ENCODE results near the gene MBOAT1. TPM values are rescaled to one million over a fixed set of nuclear protein-coding genes. Genes with fewer than 3 reads are reported as not detected.
"Not testable (repeated sequence)": the region's sequence is repeated elsewhere in the genome, so short reads cannot be mapped to it uniquely, and the experiment has no call there.

The MBOAT1 gene
- total and polyA plus RNA-seq, 3 experiments from 2014 or later, result 3.2 to 12.5 (median 11.6) TPM

- Mint-ChIP-seq H3K4me1 (no peaks in the 10 kb centered on the region), H3K27me3 (peaks cover 0 to 3% of the 10 kb centered on the region in 2 donors), H3K9me3 (no peaks in the 10 kb centered on the region), H3K4me3 (no peak overlapping the region), H3K36me3 (no peaks in the 10 kb centered on the region), H3K27ac (no peak overlapping the region)
- ChIA-PET POLR2A (no interaction called here), CTCF (no interaction called here)
- no peaks in the 10 kb centered on the region for H3K9me3 ChIP-seq (ENCODE audit: low read length)
- no peaks in the 10 kb centered on the region for H3K4me1 ChIP-seq (ENCODE audit: insufficient read depth, low read length)
- H3K27ac ChIP-seq (ENCODE audit: low read depth, low read length), result no peak overlapping the region
- DNase-seq, result no peak
- H3K27me3 ChIP-seq (ENCODE audit: insufficient read depth, low read length, poor library complexity, severe bottlenecking), result no peaks in the 10 kb centered on the region
- H3K36me3 ChIP-seq (ENCODE audit: insufficient read depth, low read length), result no peaks in the 10 kb centered on the region
- no peak overlapping the region for H3K4me3 ChIP-seq (ENCODE audit: low read length)
These were observed 39.3 kb upstream of the MBOAT1 start for GRCh38 chr6:20251525-20251924.

GRCh38 chr6:20246125-20246524 is 33.9 kb upstream of the MBOAT1 start:
- Mint-ChIP-seq H3K36me3 (no peaks in the 10 kb centered on the region), H3K27ac (no peak overlapping the region), H3K4me1 (no peaks in the 10 kb centered on the region), H3K27me3 (no peaks in the 10 kb centered on the region), H3K9me3 (no peaks in the 10 kb centered on the region), H3K4me3 (no peak overlapping the region)
- H3K27me3 ChIP-seq (ENCODE audit: insufficient read depth, low read length, poor library complexity, severe bottlenecking), result no peaks in the 10 kb centered on the region
- H3K9me3 ChIP-seq (ENCODE audit: low read length), result no peaks in the 10 kb centered on the region
- no peaks in the 10 kb centered on the region for H3K36me3 ChIP-seq (ENCODE audit: insufficient read depth, low read length)
- H3K4me1 ChIP-seq (ENCODE audit: insufficient read depth, low read length), result no peaks in the 10 kb centered on the region
- CTCF ChIA-PET, result no interaction called here
- DNase-seq, result no peak
- no peak overlapping the region for H3K27ac ChIP-seq (ENCODE audit: low read depth, low read length)
- POLR2A ChIA-PET, result no interaction called here
- no peak overlapping the region for H3K4me3 ChIP-seq (ENCODE audit: low read length)

GRCh38 chr6:20244807-20245681 is 32.8 kb upstream of the MBOAT1 start:
- H3K36me3 Mint-ChIP-seq; H3K4me1 ChIP-seq (ENCODE audit: insufficient read depth, low read length); CTCF ChIA-PET; POLR2A ChIA-PET; H3K4me1 Mint-ChIP-seq; H3K36me3 ChIP-seq (ENCODE audit: insufficient read depth, low read length); H3K9me3 ChIP-seq (ENCODE audit: low read length); H3K27ac ChIP-seq (ENCODE audit: low read depth, low read length); H3K4me3 Mint-ChIP-seq; H3K4me3 ChIP-seq (ENCODE audit: low read length); DNase-seq; H3K27ac Mint-ChIP-seq; H3K27me3 ChIP-seq (ENCODE audit: insufficient read depth, low read length, poor library complexity, severe bottlenecking); H3K27me3 Mint-ChIP-seq; H3K9me3 Mint-ChIP-seq: not testable (repeated sequence)

GRCh38 chr6:20243288-20243687 is 31.0 kb upstream of the MBOAT1 start:
- no peak for DNase-seq
- Mint-ChIP-seq H3K4me3 (no peak overlapping the region), H3K4me1 (peaks cover 0 to 4% (median 3%) of the 10 kb centered on the region in 3 donors), H3K27me3 (no peaks in the 10 kb centered on the region), H3K27ac (no peak overlapping the region), H3K9me3 (no peaks in the 10 kb centered on the region), H3K36me3 (no peaks in the 10 kb centered on the region)
- POLR2A ChIA-PET, result no interaction called here
- H3K27me3 ChIP-seq (ENCODE audit: insufficient read depth, low read length, poor library complexity, severe bottlenecking), result no peaks in the 10 kb centered on the region
- no peak overlapping the region for H3K27ac ChIP-seq (ENCODE audit: low read depth, low read length)
- H3K4me1 ChIP-seq (ENCODE audit: insufficient read depth, low read length), result no peaks in the 10 kb centered on the region
- no peak overlapping the region for H3K4me3 ChIP-seq (ENCODE audit: low read length)
- CTCF ChIA-PET, result no interaction called here
- H3K9me3 ChIP-seq (ENCODE audit: low read length), result no peaks in the 10 kb centered on the region
- no peaks in the 10 kb centered on the region for H3K36me3 ChIP-seq (ENCODE audit: insufficient read depth, low read length)

GRCh38 chr6:20242397-20242796 is 30.1 kb upstream of the MBOAT1 start:
- Histone ChIP-seq H3K27ac (ENCODE audit: low read depth, low read length) (no peak overlapping the region), H3K27me3 (ENCODE audit: insufficient read depth, low read length, poor library complexity, severe bottlenecking) (no peaks in the 10 kb centered on the region), H3K36me3 (ENCODE audit: insufficient read depth, low read length) (no peaks in the 10 kb centered on the region), H3K9me3 (ENCODE audit: low read length) (no peaks in the 10 kb centered on the region), H3K4me1 (ENCODE audit: insufficient read depth, low read length) (no peaks in the 10 kb centered on the region), H3K4me3 (ENCODE audit: low read length) (no peak overlapping the region)
- Mint-ChIP-seq H3K36me3 (no peaks in the 10 kb centered on the region), H3K4me1 (peaks cover 6 to 11% (median 9%) of the 10 kb centered on the region in 3 donors), H3K27ac (no peak overlapping the region), H3K9me3 (no peaks in the 10 kb centered on the region), H3K27me3 (no peaks in the 10 kb centered on the region), H3K4me3 (no peak overlapping the region)
- DNase-seq, result no peak
- ChIA-PET POLR2A (no interaction called here), CTCF (no interaction called here)

GRCh38 chr6:20241102-20241501 is 28.8 kb upstream of the MBOAT1 start:
- CTCF ChIA-PET, result interaction anchor here (0.9 kb wide), 1 partner anchor 287 kb away, joined by 3 read pairs; no protein-coding TSS in a partner anchor

GRCh38 chr6:20238688-20239587 is 26.7 kb upstream of the MBOAT1 start:
- H3K4me3 Mint-ChIP-seq, result peak overlapping the region in 1 of 7 donors; percentile 24
- peaks cover 8% of the 10 kb centered on the region for H3K4me1 ChIP-seq (ENCODE audit: insufficient read depth, low read length)
- peaks cover 19 to 31% (median 24%) of the 10 kb centered on the region in 3 donors for H3K4me1 Mint-ChIP-seq
- peak overlapping the region in 3 of 8 donors; percentile 8 to 94 (median 35) for H3K27ac Mint-ChIP-seq
- ChIA-PET POLR2A (no interaction called here), CTCF (no interaction called here)
- H3K36me3 ChIP-seq (ENCODE audit: insufficient read depth, low read length), result no peaks in the 10 kb centered on the region
- H3K9me3 ChIP-seq (ENCODE audit: low read length), result no peaks in the 10 kb centered on the region
- DNase-seq, result no peak
- no peaks in the 10 kb centered on the region for H3K36me3 Mint-ChIP-seq
- no peak overlapping the region for H3K27ac ChIP-seq (ENCODE audit: low read depth, low read length)
- H3K27me3 Mint-ChIP-seq, result no peaks in the 10 kb centered on the region
- H3K27me3 ChIP-seq (ENCODE audit: insufficient read depth, low read length, poor library complexity, severe bottlenecking), result no peaks in the 10 kb centered on the region
- H3K4me3 ChIP-seq (ENCODE audit: low read length), result no peak overlapping the region
- no peaks in the 10 kb centered on the region for H3K9me3 Mint-ChIP-seq

More at GRCh38 chr6:20241102-20241501, 28.8 kb upstream of the MBOAT1 start:
- no peaks in the 10 kb centered on the region for H3K36me3 ChIP-seq (ENCODE audit: insufficient read depth, low read length)
- peaks cover 8% of the 10 kb centered on the region for H3K4me1 ChIP-seq (ENCODE audit: insufficient read depth, low read length)
- Mint-ChIP-seq H3K9me3 (no peaks in the 10 kb centered on the region), H3K27me3 (no peaks in the 10 kb centered on the region), H3K36me3 (no peaks in the 10 kb centered on the region), H3K4me3 (no peak overlapping the region), H3K27ac (no peak overlapping the region), H3K4me1 (peaks cover 17 to 24% (median 19%) of the 10 kb centered on the region in 3 donors)
- POLR2A ChIA-PET, result interaction anchor here (0.6 kb wide), 1 partner anchor 17 kb away, joined by 3 read pairs; no protein-coding TSS in a partner anchor
- H3K27ac ChIP-seq (ENCODE audit: low read depth, low read length), result no peak overlapping the region
- no peaks in the 10 kb centered on the region for H3K27me3 ChIP-seq (ENCODE audit: insufficient read depth, low read length, poor library complexity, severe bottlenecking)
- no peak overlapping the region for H3K4me3 ChIP-seq (ENCODE audit: low read length)
- H3K9me3 ChIP-seq (ENCODE audit: low read length), result no peaks in the 10 kb centered on the region
- no peak for DNase-seq

Measured in CD8-positive, alpha-beta memory T cell (primary cell).